SH-SY5Y (cell line): Measurements from ENCODE around the gene GALNTL6.

Source experiments
- GATA2 ChIP-seq: IDR thresholded peaks from 2 replicates; pipeline ENCODE4 v1.6.1; 2011; ENCODE audit warnings: mild to moderate bottlenecking, low read depth, low read length
- GATA3 ChIP-seq: IDR thresholded peaks from 2 replicates; pipeline ENCODE4 v1.6.1; 2011; ENCODE audit warnings: low read depth, mild to moderate bottlenecking, low read length, moderate library complexity

Gene GALNTL6

GRCh38 chr4:172486531-172486930, 673.3 kb downstream of the GALNTL6 start:
- TF ChIP-seq GATA2, result no peak
- TF ChIP-seq GATA3, result no peak

- no peak for TF ChIP-seq GATA3
- TF ChIP-seq GATA2, result no peak
These were observed 676.7 kb downstream of the GALNTL6 start for GRCh38 chr4:172489861-172490260.

- TF ChIP-seq GATA2, result no peak
- TF ChIP-seq GATA3, result no peak
These were observed 682.6 kb downstream of the GALNTL6 start for GRCh38 chr4:172495769-172496168.

GRCh38 chr4:172497321-172497720, 684.1 kb downstream of the GALNTL6 start:
- TF ChIP-seq GATA2, result no peak
- no peak for TF ChIP-seq GATA3

- TF ChIP-seq GATA3 (no peak), GATA2 (no peak)
These were observed 700.8 kb downstream of the GALNTL6 start for GRCh38 chr4:172514011-172514410.

- TF ChIP-seq GATA3 (no peak), GATA2 (no peak)
These were observed 701.6 kb downstream of the GALNTL6 start for GRCh38 chr4:172514801-172515200.

GRCh38 chr4:172515266-172515879, 702.2 kb downstream of the GALNTL6 start:
- TF ChIP-seq GATA3, result no peak
- TF ChIP-seq GATA2, result no peak

- TF ChIP-seq GATA2, result no peak
- no peak for TF ChIP-seq GATA3
These were observed 704.2 kb downstream of the GALNTL6 start for GRCh38 chr4:172517391-172517790.

- TF ChIP-seq GATA2 (no peak), GATA3 (no peak)
These were observed 708.0 kb downstream of the GALNTL6 start for GRCh38 chr4:172521248-172521647.

- TF ChIP-seq GATA3, result no peak
- no peak for TF ChIP-seq GATA2
These were observed 708.5 kb downstream of the GALNTL6 start for GRCh38 chr4:172521680-172522079.

- TF ChIP-seq GATA2 (no peak), GATA3 (no peak)
These were observed 730.0 kb downstream of the GALNTL6 start for GRCh38 chr4:172543249-172543648.

GRCh38 chr4:172546782-172547181, 733.6 kb downstream of the GALNTL6 start:
- TF ChIP-seq GATA3 (no peak), GATA2 (no peak)

GRCh38 chr4:172547724-172548123, 734.5 kb downstream of the GALNTL6 start:
- TF ChIP-seq GATA2 (no peak), GATA3 (no peak)

- TF ChIP-seq GATA3 (no peak), GATA2 (no peak)
These were observed 740.0 kb downstream of the GALNTL6 start for GRCh38 chr4:172553216-172553615.

GRCh38 chr4:172554588-172554987, 741.4 kb downstream of the GALNTL6 start:
- TF ChIP-seq GATA3, result no peak
- TF ChIP-seq GATA2, result no peak

GRCh38 chr4:172555725-172556124, 742.5 kb downstream of the GALNTL6 start:
- TF ChIP-seq GATA2 (no peak), GATA3 (no peak)
